ENCODE results near the gene CCNQ. TPM values are rescaled to one million over a fixed set of nuclear protein-coding genes. Genes with fewer than 3 reads are reported as not detected.
"Not testable (repeated sequence)": the region's sequence is repeated elsewhere in the genome, so short reads cannot be mapped to it uniquely, and the experiment has no call there.

Gene CCNQ
- total RNA-seq, 1 donor from 2014 or later = 23.6 TPM

- intact Hi-C loops (cut with micrococcal nuclease); H3K4me3 Mint-ChIP-seq (ENCODE audit: low read depth); H3K27ac Mint-ChIP-seq; H3K27me3 Mint-ChIP-seq (ENCODE audit: low read depth); H3K36me3 Mint-ChIP-seq (ENCODE audit: low read depth); DNase-seq (ENCODE audit: low spot score); H3K9me3 Mint-ChIP-seq: not testable (repeated sequence)
- peaks cover 17% of the 10 kb centered on the region for H3K4me1 Mint-ChIP-seq (ENCODE audit: low read depth)
Observed at GRCh38 chrX:153604666-153605380, 5.9 kb upstream of the CCNQ start.

DNA sequence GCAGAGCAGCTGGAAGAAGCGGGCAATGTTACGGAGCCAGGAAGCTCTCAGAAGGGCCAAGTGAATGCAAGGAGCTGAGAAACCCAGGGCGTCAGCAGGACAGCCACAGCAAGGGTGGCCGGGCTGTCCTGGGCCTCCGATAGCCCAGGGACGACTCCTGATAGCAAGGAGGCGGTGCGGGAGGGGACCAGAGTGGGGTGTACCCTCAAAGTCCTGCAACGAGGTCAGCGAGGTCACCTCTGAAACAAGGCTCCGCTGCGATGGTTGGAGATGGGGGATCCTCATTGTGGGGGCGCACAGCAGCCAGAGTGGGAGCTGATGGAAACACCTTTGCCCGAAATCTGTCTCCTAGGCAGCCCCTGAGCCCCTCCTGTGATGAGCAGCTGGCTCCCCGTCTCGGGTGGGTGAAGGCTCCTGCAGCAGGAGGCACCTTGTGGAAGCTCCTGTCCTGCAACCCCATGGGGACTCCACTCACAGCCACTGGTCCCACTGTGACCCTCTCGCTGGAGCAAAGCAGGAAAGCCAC is 4.3 kb upstream of the CCNQ start:
- Mint-ChIP-seq H3K4me1 (ENCODE audit: low read depth) (peaks cover 14% of the 10 kb centered on the region), H3K4me3 (ENCODE audit: low read depth) (no peak overlapping the region), H3K27me3 (ENCODE audit: low read depth) (peaks cover 7% of the 10 kb centered on the region), H3K36me3 (ENCODE audit: low read depth) (no peaks in the 10 kb centered on the region), H3K27ac (no peak overlapping the region), H3K9me3 (no peaks in the 10 kb centered on the region)
- no peak for DNase-seq (ENCODE audit: low spot score)
- intact Hi-C loops (cut with micrococcal nuclease) = no loop called here

DNA sequence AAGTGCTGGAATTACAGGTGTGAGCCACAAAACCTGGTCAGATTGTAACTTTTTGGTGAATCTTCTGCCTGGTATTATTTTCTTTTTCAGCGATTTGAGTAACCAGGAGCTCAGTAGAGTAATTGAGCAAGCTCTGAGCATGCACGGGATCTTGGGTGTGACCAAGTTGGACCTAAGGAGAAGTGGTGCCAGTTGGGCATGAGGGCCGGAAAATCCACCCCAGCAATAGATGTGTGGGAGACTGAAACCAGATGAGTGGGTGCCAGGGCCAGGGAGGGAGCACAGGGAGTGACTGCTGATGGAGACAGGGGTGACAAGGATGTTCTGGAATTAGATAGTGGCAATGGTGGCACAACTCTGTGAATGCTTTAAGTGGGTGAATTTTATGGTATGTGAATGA is 3.7 kb upstream of the CCNQ start:
- peaks cover 7% of the 10 kb centered on the region for H3K27me3 Mint-ChIP-seq (ENCODE audit: low read depth)
- peaks cover 19% of the 10 kb centered on the region for H3K4me1 Mint-ChIP-seq (ENCODE audit: low read depth)
- H3K9me3 Mint-ChIP-seq = no peaks in the 10 kb centered on the region
- intact Hi-C loops (cut with micrococcal nuclease) = no loop called here
- H3K4me3 Mint-ChIP-seq (ENCODE audit: low read depth) = no peak overlapping the region
- no peak overlapping the region for H3K27ac Mint-ChIP-seq
- no peaks in the 10 kb centered on the region for H3K36me3 Mint-ChIP-seq (ENCODE audit: low read depth)
- DNase-seq (ENCODE audit: low spot score) = no peak

DNA sequence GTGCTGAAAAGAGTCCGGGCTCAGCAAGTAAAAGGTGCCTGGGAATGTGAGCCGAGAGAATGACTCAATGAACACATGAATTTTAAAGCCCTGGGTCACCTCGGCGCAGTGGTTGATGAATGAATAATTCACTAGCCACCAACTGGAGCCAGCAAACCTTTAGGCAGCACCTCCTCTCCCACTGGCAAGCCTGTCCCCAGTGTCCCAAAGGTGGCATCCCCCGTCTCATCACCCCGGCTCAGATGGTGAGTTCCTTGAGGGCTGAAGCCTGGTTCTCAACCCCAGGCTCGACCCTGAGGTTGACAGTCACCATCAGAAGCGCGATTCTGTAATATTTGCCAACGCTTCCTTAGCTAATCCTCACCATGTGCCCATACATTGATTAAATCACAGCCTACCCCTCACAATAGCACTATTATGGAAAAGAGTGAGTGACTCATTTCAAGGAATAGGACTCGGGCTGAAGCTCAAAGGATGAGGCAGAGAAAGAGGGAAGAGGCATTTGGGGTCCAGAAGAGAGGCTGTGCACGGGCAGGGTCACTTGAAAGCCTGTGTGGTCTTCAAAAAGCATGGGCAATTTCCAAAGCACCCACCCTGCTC is 2.7 kb upstream of the CCNQ start:
- intact Hi-C loops (cut with micrococcal nuclease) = no loop called here
- no peak for DNase-seq (ENCODE audit: low spot score)
- H3K27me3 Mint-ChIP-seq (ENCODE audit: low read depth) = peaks cover 2% of the 10 kb centered on the region
- H3K36me3 Mint-ChIP-seq (ENCODE audit: low read depth) = peaks cover 6% of the 10 kb centered on the region
- H3K27ac Mint-ChIP-seq = no peak overlapping the region
- no peaks in the 10 kb centered on the region for H3K9me3 Mint-ChIP-seq
- H3K4me1 Mint-ChIP-seq (ENCODE audit: low read depth) = peaks cover 27% of the 10 kb centered on the region
- H3K4me3 Mint-ChIP-seq (ENCODE audit: low read depth) = no peak overlapping the region

GRCh38 chrX:153600921-153601320 is 2.0 kb upstream of the CCNQ start:
- Mint-ChIP-seq H3K4me1 (ENCODE audit: low read depth) (peaks cover 27% of the 10 kb centered on the region), H3K27ac (peak overlapping the region; percentile 4), H3K27me3 (ENCODE audit: low read depth) (peaks cover 2% of the 10 kb centered on the region), H3K36me3 (ENCODE audit: low read depth) (peaks cover 8% of the 10 kb centered on the region), H3K9me3 (no peaks in the 10 kb centered on the region), H3K4me3 (ENCODE audit: low read depth) (peak overlapping the region; percentile 87)
- intact Hi-C loops (cut with micrococcal nuclease) = no loop called here
- DNase-seq (ENCODE audit: low spot score) = no peak

DNA sequence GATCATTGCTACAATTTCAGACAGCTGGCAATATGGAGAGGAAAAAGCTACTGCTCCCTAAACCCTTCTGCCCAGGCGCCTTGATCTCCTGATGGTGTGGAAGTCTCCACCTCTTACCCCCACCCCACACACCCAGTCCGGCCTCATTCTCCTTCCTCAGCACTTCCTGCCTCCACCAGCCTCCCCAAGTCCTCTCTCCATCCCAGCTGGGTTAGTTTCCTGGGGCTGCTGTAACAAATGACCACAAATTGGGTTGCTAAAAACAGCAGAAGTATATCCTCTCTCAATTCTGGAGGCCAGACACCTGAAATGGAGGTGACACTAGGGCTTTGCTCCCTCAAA is 1.1 kb upstream of the CCNQ start:
- Mint-ChIP-seq H3K27ac (peak overlapping the region; percentile 60), H3K4me3 (ENCODE audit: low read depth) (peak overlapping the region; percentile 87), H3K4me1 (ENCODE audit: low read depth) (peaks cover 27% of the 10 kb centered on the region), H3K9me3 (no peaks in the 10 kb centered on the region), H3K27me3 (ENCODE audit: low read depth) (no peaks in the 10 kb centered on the region), H3K36me3 (ENCODE audit: low read depth) (peaks cover 14% of the 10 kb centered on the region)
- DNase-seq (ENCODE audit: low spot score) = no peak
- intact Hi-C loops (cut with micrococcal nuclease) = no loop called here

DNA sequence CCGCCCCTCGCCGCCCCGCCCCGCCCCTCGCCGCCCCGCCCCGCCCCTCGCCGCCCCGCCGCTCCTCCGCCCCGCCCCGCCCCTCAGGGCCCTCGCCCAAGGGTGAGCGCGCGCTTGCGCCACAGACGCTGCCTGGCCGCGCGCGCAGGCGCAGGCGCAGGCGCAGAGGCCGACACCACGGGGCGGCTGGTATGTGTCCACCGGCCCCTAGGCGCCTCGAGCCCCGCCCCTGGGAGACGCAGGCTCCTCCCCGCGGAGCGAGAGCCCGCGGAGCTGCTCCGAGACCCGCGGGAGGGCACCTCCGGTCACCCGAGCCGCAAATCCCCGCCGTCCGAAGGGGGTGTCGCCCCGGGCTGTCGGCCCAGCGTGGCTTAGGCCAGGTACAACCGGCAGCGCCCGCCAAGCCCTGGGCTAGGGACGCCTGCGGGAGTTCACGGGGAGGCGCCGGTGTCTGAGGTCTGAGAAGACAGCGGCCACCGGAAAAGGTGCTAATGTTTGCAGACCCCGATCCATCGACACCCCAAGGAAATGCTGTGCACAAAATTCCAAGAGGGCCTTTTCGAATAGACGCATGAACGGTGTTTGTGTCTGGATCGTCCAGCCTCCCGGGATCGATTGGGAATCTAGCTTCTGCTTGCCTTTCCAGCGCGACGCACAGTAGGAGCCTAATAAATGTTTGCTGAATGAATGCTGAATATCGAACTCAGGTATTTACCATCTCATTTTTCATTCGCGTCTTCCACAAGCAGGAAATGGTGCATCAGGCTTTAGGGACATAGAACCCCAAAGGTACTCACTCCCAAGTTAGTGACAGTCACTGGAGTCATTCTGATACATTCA is 473 bp upstream of the CCNQ start:
- no peaks in the 10 kb centered on the region for H3K9me3 Mint-ChIP-seq
- H3K36me3 Mint-ChIP-seq (ENCODE audit: low read depth) = peaks cover 14% of the 10 kb centered on the region
- peak overlapping the region; percentile 87 for H3K4me3 Mint-ChIP-seq (ENCODE audit: low read depth)
- peak; percentile 83 for DNase-seq (ENCODE audit: low spot score)
- intact Hi-C loops (cut with micrococcal nuclease) = loop anchor here (5.0 kb wide), 1 partner anchor 127 kb away; the partner anchor contains the start of gene HAUS7
- H3K27ac Mint-ChIP-seq = peak overlapping the region; percentile 60
- H3K27me3 Mint-ChIP-seq (ENCODE audit: low read depth) = no peaks in the 10 kb centered on the region
- H3K4me1 Mint-ChIP-seq (ENCODE audit: low read depth) = peaks cover 25% of the 10 kb centered on the region

- Mint-ChIP-seq H3K4me3 (ENCODE audit: low read depth) (peak overlapping the region; percentile 88), H3K36me3 (ENCODE audit: low read depth) (peaks cover 23% of the 10 kb centered on the region), H3K27me3 (ENCODE audit: low read depth) (no peaks in the 10 kb centered on the region), H3K27ac (no peak overlapping the region), H3K4me1 (ENCODE audit: low read depth) (peaks cover 22% of the 10 kb centered on the region), H3K9me3 (no peaks in the 10 kb centered on the region)
- no peak for DNase-seq (ENCODE audit: low spot score)
- intact Hi-C loops (cut with micrococcal nuclease) = loop anchor here (5.0 kb wide), 1 partner anchor 125 kb away; the partner anchor contains the start of gene HAUS7
Observed at GRCh38 chrX:153596981-153597750, 1.8 kb downstream of the CCNQ start.

GRCh38 chrX:153595859-153596857 is 2.8 kb downstream of the CCNQ start:
- Mint-ChIP-seq H3K27ac (no peak overlapping the region), H3K36me3 (ENCODE audit: low read depth) (peaks cover 23% of the 10 kb centered on the region), H3K27me3 (ENCODE audit: low read depth) (no peaks in the 10 kb centered on the region), H3K4me3 (ENCODE audit: low read depth) (no peak overlapping the region), H3K9me3 (no peaks in the 10 kb centered on the region), H3K4me1 (ENCODE audit: low read depth) (peaks cover 21% of the 10 kb centered on the region)
- intact Hi-C loops (cut with micrococcal nuclease) = loop anchor here (5.0 kb wide), 1 partner anchor 124 kb away; the partner anchor contains the start of gene HAUS7
- no peak for DNase-seq (ENCODE audit: low spot score)

GRCh38 chrX:153595387-153595786 is 3.6 kb downstream of the CCNQ start:
- Mint-ChIP-seq H3K9me3 (no peaks in the 10 kb centered on the region), H3K4me1 (ENCODE audit: low read depth) (peaks cover 18% of the 10 kb centered on the region), H3K4me3 (ENCODE audit: low read depth) (no peak overlapping the region), H3K36me3 (ENCODE audit: low read depth) (peaks cover 25% of the 10 kb centered on the region), H3K27ac (no peak overlapping the region), H3K27me3 (ENCODE audit: low read depth) (no peaks in the 10 kb centered on the region)
- intact Hi-C loops (cut with micrococcal nuclease) = loop anchor here (5.0 kb wide), 1 partner anchor 123 kb away; the partner anchor contains the start of gene HAUS7
- no peak for DNase-seq (ENCODE audit: low spot score)

DNA sequence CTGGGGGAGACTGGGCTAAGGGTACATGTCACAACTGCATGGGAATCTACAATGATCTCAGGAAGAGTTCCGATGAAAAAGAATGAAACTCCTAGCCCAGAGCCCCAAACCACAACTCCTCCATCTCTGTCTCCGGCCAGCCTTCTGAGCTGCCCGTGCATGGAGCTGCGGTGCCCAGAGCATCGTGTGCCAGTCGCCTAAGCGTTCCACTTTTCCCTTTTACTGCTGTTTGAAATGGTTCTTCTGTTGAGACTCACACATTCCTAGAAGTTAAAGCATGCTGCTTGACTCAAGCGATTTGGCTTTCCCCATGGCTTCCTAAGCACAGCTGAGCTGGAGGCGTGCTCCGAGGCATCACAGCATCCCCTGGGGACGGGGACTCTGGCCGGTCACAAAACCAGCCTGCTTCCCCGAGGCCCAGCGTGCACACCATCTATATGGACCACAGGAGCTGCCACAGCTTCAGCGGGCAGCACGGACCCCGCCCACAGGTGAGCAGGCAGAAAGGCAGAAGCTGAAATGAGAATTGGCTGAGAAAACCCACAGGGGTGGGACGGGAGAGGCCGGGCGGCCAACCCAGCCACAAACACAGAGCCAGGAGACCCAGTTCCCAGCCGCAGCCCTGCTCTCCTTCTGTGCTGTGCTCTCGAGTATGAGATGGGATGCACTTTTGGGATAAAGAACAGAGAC is 5.0 kb downstream of the CCNQ start:
- no peak overlapping the region for H3K4me3 Mint-ChIP-seq (ENCODE audit: low read depth)
- H3K27ac Mint-ChIP-seq = no peak overlapping the region
- H3K36me3 Mint-ChIP-seq (ENCODE audit: low read depth) = peaks cover 27% of the 10 kb centered on the region
- H3K27me3 Mint-ChIP-seq (ENCODE audit: low read depth) = no peaks in the 10 kb centered on the region
- H3K9me3 Mint-ChIP-seq = no peaks in the 10 kb centered on the region
- DNase-seq (ENCODE audit: low spot score) = no peak
- H3K4me1 Mint-ChIP-seq (ENCODE audit: low read depth) = peaks cover 12% of the 10 kb centered on the region
- intact Hi-C loops (cut with micrococcal nuclease) = no loop called here
